Stimulated activated CD8-positive, alpha-beta memory T cell treated with anti-CD3 and anti-CD28 coated beads, Interleukin-4, amount 100 ng/mL, for 1 hour (primary cell): ENCODE measurements around the gene NKX6-2.

ENCODE experiments used
- DNase-seq, 2 donors: peaks; one replicate each; pipeline ENCODE4 v3.0.0-alpha.2; 2020; ENCODE audit warnings: low read depth in 2 of 2, low spot score in 1 of 2

The NKX6-2 gene

DNA sequence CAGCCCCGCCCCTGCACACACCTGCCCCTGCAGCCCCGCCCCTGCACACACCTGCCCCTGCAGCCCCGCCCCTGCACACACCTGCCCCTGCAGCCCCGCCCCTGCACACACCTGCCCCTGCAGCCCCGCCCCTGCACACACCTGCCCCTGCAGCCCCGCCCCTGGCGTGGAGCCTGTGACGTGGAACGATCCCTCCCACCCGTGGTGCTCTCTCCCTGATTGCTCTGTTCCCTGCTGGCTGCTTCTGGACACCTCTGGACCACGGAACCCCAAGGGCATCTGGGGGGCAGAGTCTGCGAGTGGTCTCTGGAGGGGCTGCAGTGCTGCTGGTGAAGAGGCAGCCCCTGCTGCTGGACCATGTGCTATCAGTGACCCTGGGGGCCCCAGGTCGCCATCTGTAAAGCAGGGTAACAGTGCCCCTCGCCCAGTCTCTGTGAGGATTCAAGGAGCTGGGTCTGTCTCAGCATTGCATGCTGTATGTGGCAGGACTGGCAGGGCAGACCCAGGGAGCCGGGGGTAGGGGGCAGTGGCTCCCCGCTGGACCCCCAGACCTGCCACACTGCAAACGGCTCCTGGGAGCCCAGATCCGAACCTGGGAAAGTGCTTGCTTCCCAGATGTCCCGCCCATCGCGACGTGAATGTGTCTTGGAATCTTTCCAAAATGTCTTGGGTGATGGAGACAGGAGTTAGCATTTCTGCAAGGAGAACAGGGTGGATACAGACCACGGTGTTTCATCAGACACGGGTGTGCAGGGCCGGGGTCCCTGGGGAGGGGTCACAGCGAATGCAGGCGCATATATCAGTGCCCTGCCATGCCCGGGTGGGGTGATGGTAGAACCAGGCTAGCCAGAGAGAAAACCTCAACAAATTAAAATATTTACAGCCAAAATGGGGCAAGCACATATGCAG, 27.9 kb upstream of the NKX6-2 start:
- DNase-seq, result no peak

DNA sequence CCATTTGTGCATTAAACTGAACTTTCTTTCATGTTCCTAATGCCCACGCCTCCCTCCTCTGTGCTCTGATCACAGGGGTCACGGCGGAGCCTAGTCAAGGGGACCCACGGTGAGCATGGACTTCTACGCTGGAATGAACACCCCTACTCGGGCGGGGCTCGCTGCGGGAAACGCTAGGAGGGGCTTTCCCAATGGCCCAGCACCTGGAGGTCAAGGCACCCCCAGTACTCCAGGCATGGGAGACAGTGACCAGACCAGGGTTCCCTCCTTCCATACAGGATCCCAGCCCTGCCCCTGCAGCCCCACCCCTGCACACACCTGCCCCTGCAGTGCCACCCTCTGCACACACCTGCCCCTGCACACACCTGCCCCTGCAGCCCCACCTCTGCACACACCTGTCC, 27.1 kb upstream of the NKX6-2 start:
- DNase-seq, result no peak

DNA sequence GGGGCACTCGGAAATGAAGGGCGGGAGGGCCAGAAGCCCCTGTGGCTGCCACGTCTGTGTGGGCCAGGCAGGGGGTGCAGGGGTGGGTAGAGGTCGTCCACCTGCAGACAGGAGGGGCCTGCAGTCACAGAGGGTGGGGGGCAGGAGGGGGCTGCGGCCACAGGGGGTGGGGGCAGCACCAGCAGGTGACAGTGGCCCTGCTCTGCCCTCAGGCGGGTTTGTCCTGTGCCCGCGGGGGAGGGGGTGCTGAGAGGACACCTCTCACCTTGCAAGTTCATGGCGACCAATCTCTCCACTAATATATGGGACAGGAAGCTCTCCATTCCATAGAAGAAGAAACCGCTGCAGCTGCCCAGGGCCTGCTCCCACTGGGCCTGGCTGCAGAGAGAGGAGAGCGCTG, 26.6 kb upstream of the NKX6-2 start:
- no peak for DNase-seq

DNA sequence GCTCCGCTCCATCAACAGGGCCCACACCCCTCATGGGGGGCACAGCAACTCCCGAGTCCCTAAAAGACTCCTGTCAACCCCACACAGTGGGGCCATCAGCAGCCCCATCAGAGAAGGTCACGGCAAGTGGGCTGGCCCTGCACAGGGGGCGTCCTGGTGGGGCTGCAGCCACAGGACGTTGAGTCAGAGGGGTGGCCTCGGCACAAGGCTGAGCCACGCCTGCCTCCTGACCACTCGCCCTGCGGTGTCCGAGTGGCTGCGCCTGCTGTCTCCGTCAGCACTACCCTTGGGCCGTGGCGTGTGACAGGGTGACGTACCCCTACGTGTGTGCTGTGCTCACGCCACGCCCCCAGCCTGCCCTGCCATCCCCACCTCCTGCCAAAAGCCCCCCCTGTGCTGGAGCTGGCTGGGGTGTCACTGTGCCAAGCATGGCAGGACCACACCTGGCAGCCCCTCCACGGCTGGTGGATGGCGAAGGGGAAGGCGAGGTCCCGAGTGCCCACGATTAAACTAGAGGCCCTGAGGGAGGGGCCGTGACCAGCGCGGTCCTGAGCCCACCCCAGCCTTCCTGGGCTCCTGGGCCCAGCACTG, 26.0 kb upstream of the NKX6-2 start:
- no peak for DNase-seq

- DNase-seq, result no peak
These were observed 25.1 kb upstream of the NKX6-2 start for GRCh38 chr10:132810807-132811700.

- no peak for DNase-seq
These were observed 24.3 kb upstream of the NKX6-2 start for GRCh38 chr10:132810141-132810806.

DNA sequence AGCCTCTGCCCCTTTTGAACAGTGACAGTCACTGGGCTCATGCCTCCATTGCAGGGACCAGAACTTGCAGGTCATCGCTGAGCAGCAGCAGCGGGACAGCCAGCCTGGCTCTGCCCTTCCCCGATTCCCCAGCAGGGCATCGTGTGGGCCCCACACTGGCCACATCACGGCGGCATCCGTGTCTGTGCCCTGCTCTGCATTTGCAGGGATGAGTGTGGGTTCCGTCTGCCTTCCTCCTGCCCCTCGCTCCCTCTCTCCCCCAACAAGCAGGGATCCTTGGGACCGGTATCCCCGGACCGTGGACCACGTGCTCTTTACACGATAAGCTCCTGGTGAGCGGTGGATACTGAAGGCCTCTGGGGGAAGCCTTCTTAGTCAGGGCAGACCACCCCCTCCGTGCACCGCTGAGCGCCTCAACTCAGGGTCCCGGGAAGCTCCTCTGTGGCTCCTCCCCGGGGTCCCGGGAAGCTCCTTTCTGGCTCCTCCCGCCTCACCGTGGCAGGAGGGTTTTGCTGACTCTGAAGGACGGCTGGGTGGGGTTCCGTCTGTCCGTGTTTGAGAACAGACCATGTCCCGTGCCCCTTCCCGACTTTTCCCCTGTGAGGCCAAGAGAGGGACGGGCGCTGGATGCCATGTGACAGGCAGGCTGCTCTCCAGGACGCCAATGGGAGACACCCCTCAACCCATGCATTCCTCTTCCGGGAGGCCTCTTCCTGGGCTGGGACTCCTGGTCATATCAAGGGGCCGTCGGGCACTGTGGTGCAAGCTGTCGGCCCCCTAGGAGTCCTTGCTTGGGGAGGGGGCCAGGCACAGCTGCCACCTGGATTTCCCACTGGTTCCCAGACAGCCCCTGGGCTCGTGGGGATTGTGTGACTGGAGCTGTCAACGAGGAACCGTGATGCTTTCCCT, 23.5 kb upstream of the NKX6-2 start:
- no peak for DNase-seq

DNA sequence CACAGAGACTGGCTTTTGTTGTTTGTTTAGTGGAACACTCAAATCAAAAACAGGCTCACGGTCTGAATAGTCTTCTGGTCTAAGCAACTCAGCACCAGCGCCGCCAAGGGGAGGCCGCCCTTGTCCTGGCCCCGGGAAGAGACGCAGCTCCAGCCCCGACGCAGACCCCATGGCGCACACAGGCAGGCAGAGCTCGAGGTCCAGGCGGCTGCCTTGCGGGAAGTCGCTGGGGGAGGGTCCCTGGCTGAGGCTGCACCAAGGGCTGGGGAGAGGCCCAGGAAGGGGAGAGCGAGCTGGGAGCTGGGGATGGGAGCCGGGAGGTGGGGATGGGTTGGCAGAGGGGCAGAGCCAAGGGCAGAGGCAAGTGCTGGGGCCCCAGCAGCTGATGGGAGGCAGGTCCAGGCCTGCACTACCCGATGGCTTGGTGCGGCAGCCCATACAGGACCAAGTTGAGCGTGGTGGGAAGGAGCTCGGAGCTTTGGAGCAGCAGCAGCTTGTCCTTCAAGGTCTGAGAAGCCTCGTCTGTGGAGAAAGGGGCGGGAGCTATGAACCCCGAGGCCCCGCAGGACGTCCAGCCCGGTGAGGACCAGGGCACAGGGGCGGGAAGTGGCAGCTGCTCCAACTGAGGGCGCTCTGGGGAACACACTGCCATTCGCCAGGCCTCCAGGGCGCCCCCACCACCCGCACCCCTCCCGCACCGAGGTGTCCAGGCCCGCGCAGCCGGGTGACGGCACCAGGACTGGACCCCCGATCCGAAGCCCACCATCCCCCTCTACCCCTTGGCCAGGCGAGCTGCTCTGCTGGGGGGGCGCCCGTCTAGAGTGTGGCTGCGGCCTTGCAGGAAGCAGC, 22.7 kb upstream of the NKX6-2 start:
- no peak for DNase-seq

GRCh38 chr10:132807621-132808049, 21.7 kb upstream of the NKX6-2 start:
- DNase-seq, result no peak

- DNase-seq, result no peak
These were observed 20.6 kb upstream of the NKX6-2 start for GRCh38 chr10:132806561-132807003.

DNA sequence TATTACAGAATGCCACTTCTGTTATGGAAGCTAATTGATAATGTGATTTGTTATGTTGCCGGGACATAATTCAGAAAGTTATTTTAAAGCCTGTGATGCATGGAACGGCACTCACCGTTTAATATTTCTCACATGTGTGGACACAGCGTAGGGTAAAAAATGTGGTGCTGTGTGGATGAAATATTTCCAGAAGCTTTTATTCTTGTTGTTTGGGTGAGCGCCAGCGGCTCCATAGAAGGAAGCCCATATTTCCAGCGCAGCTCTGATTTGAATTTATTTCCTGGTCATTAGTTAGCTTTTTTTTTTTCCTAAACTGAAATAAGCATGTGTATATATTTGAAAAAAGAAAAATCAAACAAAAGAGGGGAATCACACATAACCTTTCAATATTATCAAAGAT, 20.2 kb upstream of the NKX6-2 start:
- DNase-seq, result no peak

- DNase-seq, result no peak
These were observed 19.7 kb upstream of the NKX6-2 start for GRCh38 chr10:132805599-132805998.

DNA sequence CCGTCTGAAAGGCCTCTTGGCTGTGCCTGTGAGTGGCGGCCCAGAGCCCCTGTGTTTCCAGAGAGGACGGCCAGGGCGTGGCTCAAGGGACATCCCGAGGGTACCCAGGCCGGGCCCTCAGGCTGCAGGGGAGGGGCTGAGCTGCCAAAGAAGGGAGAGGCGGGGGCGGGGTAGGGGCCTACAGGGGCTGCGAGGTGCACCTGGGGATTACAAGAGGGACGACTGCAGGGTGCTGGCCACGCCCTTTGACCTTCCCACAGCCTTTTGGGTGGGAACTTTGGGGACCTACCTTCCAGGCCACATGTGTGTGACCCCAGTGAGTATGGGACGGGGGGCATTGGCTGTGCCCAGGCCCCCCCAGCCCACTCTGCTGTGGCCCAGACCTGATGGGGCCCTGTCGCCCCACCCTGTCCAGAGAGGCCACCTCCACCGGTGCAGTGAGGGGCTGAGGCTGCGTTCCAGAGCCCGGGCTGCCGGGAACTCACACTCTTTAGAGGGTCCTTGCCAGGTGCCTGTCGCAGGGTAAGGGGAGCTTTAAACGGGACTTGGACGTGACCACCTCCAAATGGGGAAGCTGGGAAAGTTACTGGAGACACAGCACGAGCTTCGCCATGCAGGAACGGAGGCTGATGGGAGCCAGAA, 19.0 kb upstream of the NKX6-2 start:
- no peak for DNase-seq

- DNase-seq, result no peak
These were observed 18.3 kb upstream of the NKX6-2 start for GRCh38 chr10:132804287-132804686.

- DNase-seq, result no peak
These were observed 17.7 kb upstream of the NKX6-2 start for GRCh38 chr10:132803416-132804210.

- no peak for DNase-seq
These were observed 16.9 kb upstream of the NKX6-2 start for GRCh38 chr10:132802694-132803320.

GRCh38 chr10:132802048-132802447, 16.1 kb upstream of the NKX6-2 start:
- no peak for DNase-seq
